Hepatic stellate cell (primary cell): ENCODE data around the gene P4HB.

Experiments used
- DNase-seq: peaks from one replicate; pipeline ENCODE4 v3.0.0; 2011; ENCODE audit warnings: low spot score

P4HB gene

DNA sequence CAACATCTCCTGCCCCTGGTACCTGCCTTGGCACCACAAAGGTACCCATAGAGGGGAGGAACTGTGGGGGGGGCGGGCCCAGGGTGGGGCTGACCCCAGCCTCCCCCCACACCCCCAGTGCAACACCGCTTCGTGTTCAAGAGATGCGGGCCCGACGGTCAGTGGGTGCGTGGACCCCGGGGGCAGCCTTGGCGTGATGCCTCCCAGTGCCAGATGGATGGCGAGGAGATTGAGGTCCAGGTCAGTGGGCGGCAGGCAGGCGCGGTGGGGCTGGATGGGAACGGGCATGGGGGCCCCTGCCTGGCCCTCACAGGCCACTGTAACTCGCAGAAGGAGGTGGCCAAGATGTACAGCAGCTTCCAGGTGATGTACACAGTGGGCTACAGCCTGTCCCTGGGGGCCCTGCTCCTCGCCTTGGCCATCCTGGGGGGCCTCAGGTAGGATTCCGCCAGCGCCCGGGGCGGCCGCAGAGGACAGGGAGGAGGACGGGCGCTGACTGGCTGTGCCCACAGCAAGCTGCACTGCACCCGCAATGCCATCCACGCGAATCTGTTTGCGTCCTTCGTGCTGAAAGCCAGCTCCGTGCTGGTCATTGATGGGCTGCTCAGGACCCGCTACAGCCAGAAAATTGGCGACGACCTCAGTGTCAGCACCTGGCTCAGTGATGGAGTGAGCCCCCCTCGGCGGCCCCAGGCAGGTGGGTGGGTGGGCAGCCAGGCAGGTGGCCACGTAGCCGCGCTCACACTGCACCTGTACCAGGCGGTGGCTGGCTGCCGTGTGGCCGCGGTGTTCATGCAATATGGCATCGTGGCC is 49.2 kb downstream of the P4HB start:
- no peak for DNase-seq

DNA sequence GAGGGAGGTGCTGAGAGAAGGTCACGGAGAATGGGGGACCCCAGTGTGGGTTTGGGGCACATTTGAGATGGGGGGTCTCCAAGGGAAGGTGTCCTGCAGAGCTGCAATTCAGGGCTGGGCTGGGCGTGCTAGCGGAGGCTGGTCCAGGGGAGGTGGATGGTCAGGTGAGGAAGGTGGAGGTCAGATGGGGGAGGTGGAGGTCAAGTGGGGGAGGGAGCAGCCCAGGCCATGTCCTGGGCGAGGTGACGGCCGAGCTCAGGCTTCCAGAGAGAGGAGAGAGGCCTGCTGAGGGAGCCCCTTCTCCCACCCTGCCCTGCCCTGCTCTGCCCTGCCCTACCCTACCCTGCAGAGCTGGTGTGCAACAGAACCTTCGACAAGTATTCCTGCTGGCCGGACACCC is 49.9 kb downstream of the P4HB start:
- no peak for DNase-seq

DNA sequence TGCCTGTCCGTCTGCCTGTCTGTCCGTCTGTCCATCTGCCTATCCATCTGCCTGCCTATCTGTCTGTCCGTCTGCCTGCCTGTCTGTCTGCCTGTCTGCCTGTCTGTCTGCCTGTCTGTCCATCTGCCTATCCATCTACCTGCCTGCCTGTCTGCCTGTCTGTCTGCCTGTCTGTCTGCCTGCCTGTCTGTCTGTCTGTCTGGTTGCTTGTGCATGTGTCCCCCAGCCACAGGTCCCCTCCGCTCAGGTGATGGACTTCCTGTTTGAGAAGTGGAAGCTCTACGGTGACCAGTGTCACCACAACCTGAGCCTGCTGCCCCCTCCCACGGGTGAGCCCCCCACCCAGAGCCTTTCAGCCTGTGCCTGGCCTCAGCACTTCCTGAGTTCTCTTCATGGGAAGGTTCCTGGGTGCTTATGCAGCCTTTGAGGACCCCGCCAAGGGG is 50.8 kb downstream of the P4HB start:
- DNase-seq, result no peak

DNA sequence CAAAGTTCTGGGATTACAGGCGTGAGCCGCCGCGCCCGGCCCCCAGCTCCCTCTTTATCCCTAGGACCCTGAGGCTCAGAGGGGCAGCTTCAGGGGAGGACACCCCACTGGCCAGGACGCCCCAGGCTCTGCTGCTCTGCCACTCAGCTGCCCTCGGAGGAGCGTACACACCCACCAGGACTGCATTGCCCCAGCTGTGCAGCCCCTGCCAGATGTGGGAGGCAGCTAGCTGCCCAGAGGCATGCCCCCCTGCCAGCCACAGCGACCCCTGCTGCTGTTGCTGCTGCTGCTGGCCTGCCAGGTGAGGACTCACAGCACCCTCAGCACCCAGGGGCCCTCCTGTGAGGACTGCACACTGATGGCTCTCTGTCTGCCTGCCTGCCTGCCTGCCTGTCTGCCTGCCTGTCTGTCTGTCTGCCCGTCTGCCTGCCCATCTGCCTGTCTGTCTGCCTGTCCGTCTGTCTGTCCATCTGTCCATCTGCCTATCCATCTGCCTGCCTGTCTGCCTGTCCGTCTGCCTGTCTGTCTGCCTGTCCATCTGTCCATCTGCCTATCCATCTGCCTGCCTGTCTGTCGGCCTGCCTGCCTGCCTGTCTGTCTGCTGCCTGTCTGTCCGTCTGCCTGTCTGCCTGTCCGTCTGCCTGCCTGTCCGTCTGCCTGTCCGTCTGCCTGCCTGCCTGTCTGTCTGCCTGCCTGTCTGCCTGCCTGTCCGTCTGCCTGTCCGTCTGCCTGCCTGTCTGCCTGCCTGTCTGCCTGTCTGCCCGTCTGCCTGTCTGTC is 51.4 kb downstream of the P4HB start:
- DNase-seq, result no peak

DNA sequence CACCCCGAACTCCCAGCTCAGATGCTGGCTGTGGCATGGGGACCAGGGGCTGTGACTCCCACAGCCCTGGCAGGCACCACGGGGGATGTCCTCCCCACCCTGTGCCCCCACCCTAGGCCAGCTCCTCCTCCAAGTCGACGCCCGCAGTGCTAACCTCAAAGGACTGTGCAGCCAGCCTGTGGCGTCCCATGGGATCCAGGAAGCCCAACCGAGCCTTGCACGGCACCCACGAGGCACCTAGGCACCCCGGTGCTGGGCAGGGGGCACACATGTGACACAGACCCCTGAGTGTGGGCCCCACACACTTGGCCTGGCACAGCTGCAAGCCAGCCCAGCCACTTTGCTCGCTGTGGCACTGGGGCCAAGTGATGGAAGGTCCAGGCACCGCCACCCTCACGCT is 52.5 kb downstream of the P4HB start:
- DNase-seq, result no peak

DNA sequence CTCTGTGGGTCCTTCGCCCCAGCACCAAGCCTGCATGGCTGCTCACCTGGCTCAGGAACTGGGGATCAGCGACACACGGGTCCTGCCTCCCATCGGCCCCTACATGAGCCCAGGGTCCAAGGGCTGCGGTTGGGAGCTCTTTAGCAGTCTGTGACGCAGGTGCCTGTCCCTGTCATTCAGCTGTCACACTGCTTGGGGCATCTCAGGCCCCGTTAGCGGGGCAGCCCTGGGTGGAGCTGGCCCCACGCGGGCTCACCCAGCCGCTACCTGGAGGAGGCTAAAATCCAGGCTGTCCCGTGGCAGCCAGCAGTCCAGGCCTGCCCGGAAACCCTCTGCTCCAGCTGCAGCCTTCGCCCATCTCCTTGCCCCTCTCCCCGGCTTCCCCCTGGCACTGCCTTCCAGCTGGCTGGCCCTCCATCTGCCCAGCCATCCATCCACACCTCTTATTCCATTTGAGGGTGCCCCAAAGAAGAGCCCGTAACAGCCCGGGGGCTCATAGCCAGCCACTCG is 53.1 kb downstream of the P4HB start:
- DNase-seq, result no peak

DNA sequence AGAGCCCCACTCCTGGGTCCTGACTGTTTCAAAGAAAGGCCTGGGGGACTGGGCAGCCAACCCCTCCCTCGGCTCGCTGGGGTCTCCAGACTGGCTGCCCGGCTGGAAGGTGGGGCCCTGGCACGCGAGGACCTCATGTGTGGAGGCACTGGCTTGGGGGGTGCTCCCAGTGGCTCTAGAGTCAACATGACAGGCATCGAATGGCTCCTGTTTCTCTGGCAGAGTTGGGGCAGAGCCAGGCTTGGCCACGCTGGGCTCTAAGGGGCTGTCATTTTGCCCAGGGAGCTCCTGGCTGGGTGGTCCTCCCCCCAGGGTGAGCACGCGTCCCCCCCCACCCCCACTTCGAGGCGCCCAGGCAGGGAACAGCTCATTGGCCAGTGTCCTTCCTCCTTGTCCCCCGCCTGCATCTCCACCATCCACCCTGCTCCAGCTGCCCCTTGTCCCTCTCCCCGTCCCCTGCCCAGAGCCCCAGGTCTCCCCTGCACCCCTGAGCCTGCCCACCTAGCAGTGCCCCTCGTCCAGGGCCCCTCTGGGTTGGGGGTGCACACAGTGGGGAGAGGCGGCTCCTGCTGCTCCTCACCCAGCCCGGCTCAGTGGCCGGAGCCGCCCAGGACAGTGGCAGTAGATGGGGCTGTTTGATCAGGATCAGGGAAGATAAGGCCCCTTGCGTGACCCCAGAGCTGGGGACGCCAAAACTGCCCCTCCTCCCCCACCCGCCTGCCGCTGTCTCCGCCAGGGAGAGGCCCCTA is 53.7 kb downstream of the P4HB start:
- DNase-seq, result no peak

DNA sequence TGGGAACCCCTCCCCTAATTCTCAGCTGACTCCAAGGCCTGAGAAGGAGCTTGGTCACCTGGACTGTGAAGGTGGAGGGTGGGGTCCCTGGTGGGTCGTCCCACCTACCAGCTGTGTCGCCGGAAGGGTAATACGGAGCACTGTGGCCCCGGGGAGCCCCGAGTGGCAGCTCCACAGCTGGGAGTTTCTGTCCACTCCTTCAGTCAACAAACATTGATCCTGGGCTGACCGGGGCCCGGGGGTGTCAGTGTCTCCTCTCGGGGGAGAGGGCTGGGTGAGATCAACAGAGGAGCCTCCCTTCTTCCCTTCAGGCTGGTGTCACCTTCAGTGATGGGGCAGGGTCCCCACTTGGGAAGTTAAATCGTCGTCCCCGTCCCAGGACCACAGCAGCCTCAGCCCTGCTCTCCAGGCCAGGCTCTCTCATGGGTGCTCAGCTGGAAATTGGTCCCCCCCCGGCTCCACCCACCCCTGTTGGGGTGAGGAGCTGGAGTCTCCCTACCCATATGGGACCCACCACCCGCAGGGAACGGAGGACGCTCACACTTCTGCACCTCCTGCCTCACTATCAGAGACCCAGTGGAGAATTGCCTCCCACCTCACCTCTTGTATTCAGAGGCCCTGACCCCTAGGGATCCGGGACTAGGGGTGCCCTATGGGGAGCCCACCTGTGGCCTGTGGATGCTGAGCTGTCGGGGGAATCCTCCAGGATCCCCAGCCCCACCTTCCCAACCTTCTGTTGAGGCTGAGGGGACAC is 54.5 kb downstream of the P4HB start:
- DNase-seq, result no peak

DNA sequence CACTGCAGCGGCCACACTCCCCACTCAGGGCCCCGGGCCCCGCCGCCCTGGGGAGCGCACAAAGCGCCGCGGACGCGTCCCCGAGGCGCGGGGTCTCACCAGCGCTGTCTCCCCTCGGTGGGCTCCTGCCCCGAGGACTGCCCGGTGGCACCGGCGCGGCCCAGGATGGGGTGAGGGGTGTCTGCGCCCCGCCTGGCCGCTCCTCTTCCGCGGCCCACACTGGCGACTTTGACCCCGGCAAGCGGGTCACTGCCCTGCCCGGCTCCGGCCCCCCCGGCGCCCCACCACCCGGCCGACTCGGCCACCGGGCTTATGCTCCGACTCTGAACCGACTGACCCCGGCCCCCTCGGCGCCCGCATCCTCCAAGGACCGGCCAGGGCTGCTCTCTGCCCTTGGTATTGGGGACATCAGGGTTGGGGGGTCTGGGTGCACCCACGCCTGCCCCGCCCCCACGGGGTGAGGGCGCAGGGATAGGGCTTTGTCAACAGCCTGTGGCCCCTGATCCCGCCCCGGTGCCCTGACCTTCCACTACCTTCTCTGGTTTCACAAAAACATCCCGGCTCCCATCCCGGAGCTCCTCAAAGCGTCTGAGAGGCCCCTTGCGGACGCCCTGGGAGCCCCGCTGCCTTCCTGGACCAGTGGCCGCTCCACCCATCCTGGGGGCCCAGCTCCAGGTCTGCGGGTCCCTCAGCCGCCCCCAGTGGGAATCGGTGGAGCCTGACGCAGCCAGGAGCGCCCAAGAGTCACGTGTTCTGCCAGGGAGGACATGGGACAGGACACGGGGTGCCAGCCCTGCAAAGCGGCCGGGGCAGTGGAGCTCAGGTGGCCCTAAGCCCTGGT is 55.6 kb downstream of the P4HB start:
- no peak for DNase-seq

DNA sequence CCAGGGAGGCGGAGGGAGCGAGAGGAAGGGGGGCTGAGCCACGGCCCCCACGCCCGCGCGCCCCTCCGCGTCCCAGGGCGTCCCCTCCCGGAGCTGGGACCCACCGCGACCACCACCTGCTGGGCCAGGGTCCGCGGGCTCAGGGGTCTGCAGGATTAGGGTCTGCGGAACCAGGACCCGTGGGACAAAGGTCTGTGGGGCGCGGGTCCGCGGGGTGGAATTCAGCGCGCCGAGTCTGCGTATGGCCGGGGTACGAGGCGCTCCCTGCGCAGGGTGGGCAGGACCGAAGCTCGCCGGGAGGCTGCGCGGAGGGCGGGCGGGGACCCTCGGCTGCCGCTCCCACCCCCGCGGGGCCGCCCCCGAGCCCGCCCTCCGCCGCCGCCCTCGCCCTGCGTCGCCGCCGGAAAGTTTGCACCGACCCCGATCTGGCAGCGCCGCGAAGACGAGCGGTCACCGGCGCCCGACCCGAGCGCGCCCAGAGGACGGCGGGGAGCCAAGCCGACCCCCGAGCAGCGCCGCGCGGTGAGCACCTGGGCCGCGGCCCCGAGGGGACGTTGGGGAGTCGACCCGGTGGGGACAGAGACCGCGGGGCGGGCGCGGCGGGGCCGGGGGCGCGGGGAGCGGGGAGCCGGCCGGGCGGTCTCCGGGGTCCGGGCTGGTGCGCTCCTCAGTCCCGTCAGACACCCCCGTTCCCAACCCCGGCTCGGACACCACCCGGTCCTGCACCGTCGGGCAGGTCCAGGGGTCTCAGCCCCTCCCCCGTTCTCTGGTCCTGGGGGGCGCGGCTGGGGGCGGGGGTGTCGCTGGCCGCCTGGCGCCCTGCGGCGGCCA is 56.4 kb downstream of the P4HB start, which contains the start of gene GCGR:
Gene GCGR (plus strand): TSS at position 423 of the 831 bp plus-strand sequence. CDS start 4,869 bp downstream, outside the sequence.
- DNase-seq, result no peak

DNA sequence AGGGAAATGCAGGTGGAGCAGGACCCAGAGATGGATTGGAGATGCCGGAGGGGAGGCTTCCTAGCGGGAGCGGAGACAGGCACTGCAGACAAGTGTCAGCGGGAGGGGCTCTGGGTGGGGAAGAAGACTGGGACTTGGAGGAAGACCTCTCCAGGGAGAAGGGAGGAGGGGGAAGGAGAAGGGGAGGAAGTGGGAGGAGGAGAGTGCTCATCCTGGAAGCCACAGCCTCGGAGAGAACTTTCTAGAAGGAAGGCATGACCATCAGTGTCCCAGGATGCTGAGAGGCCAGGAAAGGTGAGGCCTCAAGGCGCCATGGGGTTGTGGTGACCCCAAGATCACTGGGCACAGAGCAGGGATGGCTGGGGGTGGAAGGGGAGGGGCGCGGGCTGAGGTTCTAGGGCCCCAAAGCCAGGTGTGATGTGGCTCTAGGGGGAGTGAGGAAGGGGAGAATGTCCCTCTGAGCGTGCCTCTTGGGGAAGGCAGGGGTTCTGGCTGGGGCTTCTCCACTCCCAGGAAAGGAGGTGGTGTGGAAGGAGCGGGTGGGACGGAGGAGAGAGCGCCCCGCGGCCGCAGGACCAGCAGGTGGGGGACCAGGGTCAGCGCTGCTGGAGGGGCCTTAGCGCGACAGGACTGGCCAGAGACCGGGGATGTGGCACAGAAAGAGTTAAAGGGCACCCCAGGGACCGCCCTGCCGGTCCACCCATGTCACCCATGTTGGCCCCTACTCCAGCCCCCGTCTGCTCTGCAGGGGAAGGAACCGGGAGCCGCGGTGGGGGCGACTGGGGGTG is 57.3 kb downstream of the P4HB start:
- no peak for DNase-seq

DNA sequence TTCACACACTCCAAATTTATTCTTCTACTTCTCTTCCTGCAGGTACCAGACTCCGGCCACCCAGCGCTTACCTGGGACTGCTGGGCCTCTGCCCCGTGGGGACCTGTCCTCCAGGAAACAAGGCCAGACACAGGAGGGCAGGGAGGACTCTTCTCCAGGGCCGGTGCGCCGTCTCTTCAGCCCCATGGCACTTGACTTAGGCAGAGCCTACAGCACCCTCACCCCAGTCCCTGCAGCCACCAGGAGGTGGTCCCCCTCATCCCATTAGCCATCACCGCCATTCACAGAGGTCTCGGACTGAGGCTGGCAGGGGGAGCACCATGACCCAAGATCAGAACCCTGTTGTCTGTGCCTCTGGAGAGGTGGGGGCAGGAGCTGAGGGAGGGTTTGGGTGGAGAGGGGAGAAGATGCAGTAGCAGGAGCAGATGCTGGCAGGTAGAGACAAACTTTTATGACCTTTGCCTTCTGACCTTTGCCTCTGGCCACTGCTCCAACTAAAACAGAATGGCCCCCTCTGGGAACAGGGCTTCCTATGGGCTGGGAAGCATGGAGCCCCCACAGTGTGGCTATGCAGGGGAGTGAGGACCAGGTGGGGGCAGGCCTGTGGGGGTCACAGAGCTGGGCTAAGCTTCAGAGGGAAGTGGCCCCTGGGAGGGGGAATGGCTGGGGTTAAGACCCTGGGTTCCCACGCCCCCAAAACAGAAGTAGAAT is 58.1 kb downstream of the P4HB start:
- no peak for DNase-seq

DNA sequence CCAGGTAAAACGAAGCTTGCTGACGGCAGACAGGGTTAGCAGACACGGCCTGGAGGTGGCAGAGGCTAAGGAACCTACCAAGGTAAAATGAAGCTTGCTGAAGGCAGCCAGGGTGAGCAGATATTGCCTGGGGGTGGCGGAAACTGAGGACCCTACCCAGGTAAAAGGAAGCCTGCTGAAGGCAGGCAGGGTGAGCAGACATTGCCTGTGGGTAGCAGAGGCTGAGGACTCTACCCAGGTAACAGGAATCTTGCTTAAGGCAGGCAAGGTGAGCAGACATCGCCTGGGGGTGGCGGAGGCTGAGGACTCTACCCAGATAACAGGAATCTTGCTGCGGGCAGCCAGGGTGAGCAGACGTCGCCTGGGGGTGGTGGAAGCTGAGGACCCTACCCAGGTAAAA is 59.0 kb downstream of the P4HB start:
- no peak for DNase-seq

DNA sequence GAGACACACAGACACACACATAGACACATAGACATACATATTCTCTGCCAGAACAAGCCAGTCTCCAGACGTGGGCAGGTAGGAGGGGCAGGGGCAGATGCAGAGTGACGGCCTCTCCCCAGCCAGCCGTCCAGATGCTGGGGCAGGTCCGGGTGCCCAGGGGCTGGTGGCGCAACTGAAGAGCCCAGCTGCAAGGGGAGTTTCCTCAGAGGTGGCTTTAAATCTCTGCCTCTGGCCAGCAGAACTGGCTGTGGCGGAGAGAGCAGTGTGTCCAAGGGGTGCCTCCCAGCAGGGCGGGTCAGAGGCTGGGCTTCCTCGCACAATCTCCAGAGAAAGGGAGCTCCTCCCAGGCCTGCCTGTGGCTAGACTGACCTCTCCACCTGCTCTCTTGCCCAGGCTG is 65.8 kb downstream of the P4HB start:
- DNase-seq, result no peak

DNA sequence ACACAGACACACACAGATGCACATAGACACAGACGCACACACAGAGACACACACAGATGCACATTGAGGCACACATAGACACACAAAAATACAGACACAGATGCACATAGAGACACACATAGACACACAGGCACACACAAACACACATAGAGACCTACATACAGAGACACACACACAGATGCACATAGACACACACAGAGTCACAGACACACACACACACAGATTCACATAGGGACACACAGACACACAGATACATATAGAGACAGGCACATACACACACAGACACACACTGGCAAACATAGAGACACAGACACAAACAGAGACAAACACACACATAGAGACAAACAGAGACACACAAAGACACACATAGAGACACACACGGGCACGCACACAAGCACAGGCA is 66.3 kb downstream of the P4HB start:
- DNase-seq, result no peak
